C1 segment of cervical spinal cord (tissue), 14 donors: ENCODE results near the gene PHIP.
"Not testable (repeated sequence)": the region's sequence is repeated elsewhere in the genome, so short reads cannot be mapped to it uniquely, and the experiment has no call there.

Experiments
- DNase-seq, 14 donors: peaks; one replicate each; lab custom pipeline; 2025; lab: John Stamatoyannopoulos, UW

PHIP gene

GRCh38 chr6:79078075-79078969 lies at the start of gene PHIP:
TSS of gene PHIP (minus strand) at chr6:79078254. CDS start at chr6:79078068, 186 bp downstream.
- DNase-seq = peak; percentile 79 to 99 (median 96)

DNA sequence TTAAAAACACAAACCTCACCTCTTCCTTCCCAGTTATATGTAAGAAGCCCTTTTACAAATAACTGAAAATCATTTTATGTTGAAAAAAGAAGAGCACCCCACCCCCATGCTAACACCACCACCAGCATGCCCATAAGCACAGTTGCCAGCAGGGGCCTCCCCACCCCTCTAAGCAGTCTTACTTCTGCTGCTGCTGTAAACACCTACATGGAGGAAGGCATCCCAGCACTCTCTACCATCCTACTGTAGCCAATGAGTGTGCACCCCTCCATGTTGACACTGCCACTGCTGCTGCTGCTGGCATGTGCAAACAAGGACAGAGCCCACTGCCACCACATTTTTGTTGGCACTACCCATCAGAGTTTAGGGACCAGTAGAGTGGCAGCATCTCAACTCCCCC lies 49.6 kb upstream of the PHIP start:
- no peak for DNase-seq

DNA sequence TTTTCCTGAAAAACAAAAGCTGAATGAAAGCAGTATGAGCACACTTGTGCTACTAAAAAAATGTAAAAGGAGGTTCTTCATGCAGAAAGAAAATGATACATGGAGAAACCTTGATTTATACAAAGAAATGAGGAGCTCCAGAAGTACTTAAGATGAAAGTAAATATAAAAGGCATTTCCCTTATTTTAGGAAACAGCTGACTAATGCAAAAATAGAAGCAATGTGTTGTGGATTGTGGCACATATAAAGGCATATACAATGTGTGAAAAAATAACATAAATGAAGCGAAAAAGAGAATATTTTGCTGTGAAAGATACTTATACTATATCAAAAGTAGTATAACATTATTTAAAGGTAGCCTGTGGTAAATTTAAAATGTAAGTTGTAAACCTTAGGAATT lies 41.2 kb upstream of the PHIP start:
- DNase-seq = no peak

- no peak for DNase-seq
These were observed 39.7 kb upstream of the PHIP start for GRCh38 chr6:79117752-79118151.

- DNase-seq = no peak
These were observed 37.6 kb upstream of the PHIP start for GRCh38 chr6:79115553-79116182.

DNA sequence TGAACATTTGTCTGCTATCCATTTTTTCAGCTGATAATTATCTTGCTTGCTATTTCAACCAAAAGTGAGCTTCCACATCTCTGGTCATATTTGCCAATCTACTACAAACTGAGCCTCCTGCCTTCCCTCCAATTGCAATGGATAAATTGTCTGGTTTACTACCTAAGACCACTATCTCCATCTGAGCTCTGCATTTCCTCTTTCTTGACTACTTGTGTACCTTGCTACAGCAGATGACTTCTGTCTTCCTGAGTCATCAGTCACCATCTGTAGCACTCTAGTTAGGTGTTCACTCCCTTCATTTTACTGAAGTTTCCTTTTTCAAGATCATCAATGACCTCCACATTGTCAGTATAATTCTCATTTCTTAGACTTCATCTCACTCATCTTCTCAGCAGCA lies 33.5 kb upstream of the PHIP start:
- no peak for DNase-seq

DNA sequence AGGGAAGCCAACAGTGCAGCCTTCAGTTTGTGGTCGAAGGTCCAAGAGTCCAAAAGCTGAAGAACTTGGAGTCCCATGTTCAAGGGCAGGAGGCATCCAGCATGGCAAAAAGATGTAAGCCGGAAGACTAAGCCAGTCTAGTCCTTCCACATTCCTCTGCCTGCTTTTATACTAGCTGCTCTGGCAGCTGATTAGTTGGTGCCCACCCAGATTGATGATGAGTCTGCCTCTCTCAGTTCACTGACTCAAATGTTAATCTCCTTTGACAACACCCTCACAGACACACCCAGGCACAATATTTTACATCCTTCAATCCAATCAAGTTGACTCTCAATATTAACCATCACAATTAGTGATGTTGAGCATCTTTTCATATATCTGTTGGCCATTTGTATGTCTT lies 23.1 kb upstream of the PHIP start:
- no peak for DNase-seq

- DNase-seq = no peak
These were observed 22.2 kb upstream of the PHIP start for GRCh38 chr6:79100304-79100703.

- no peak for DNase-seq
These were observed 16.9 kb upstream of the PHIP start for GRCh38 chr6:79094938-79095337.

DNA sequence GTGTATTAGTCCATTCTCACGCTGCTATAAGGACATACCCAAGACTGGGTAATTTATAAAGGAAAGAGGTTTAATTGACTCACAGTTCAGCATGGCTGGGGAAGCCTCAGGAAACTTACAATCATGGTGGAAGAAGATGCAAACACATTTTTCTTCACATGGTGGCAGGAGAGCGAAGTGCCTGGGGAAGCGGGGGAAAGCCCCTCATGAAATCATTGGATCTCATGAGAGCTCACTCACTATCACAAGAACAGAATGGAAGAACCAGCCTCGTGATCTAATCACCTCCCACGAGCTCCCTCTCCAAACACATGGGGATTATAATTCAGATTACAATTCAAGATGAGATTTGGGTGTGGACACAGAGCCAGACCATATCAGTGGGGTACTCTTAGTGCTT lies 13.7 kb upstream of the PHIP start:
- not testable (repeated sequence) for DNase-seq

DNA sequence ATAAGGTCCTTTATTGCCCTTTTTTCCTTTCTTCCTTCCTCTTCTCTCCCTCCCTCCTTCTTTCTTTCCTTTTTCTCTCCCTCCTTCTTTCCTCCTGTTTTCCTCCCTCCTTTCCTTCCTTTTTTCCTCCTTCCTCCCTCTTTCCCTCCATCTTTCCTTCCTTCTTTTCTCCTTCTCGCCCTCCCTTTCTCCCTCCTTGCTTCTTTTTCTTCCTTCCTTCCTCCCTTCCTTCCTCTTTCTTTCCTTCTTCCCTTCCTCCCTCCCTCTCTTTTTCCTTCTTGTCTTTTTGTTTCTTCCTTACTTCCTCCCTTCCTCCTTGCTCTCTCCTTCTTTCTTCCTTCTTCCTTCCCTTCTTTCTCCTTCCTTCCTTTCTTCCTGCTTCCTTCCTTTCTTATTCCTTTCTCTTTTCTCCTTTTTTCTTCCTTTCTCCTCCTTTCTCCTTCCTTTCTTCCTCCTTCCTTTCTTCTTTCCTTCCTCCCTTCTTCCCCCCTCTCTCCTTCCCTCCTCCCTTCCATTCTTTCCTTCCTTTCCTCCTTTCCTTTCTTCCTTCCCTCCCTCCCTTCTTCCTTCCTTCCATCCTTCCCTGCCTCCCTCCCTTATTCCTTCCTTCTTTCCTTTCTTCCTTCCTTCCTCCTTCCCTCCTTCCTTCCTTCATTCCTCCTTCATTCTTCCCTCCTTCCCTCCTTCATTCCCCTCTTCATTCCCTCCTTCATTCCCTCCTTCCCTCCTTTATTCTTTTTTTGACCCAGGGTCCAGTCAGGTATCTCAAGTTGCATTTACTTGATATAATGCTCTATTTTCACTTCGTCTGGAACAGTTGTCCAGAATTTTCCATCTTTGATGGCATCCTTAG lies 11.7 kb upstream of the PHIP start:
- DNase-seq = no peak

DNA sequence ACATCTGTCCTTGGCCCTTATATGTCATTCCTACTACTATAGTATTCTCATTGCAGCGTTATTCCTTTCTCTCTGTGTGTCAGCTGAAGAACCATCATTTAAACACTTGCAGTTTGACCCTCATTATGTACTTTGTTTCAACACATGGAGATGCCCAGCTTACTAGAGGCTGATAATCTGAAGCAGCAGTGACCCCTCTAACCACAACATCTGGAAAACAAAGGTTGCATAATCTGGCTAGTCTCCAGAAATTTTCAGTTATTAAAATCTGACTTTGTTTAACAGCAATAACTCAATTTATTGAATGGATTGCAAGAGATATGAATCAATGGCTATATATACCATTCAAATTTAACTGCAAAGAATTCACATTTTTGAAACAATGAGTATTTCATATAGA lies 6.6 kb upstream of the PHIP start:
- DNase-seq = no peak

- DNase-seq = no peak
These were observed 4.2 kb upstream of the PHIP start for GRCh38 chr6:79082304-79082703.

GRCh38 chr6:79081663-79082062 lies 3.6 kb upstream of the PHIP start:
- no peak for DNase-seq

GRCh38 chr6:79079561-79080041 lies 1.5 kb upstream of the PHIP start:
- DNase-seq = peak in 1 of 14 donors; percentile 47

DNA sequence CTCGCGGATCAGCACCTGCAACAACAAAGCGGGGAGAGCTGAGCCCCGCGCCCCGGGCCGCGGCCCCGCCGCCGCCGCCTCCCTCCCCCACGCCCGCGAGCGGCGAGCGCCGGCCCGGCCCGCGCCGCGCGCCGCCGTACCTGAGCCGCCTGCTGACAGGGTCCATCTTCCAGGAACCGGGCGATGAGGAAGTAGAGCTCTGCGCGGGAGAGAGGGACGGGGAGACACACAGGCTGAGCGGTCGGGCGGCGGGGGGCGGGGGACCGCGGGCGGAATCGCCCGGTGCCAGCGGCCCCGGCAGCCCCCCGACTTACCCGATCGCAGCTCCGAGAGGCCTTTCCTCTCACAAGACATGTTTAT lies 359 bp downstream of the PHIP start:
- no peak for DNase-seq

DNA sequence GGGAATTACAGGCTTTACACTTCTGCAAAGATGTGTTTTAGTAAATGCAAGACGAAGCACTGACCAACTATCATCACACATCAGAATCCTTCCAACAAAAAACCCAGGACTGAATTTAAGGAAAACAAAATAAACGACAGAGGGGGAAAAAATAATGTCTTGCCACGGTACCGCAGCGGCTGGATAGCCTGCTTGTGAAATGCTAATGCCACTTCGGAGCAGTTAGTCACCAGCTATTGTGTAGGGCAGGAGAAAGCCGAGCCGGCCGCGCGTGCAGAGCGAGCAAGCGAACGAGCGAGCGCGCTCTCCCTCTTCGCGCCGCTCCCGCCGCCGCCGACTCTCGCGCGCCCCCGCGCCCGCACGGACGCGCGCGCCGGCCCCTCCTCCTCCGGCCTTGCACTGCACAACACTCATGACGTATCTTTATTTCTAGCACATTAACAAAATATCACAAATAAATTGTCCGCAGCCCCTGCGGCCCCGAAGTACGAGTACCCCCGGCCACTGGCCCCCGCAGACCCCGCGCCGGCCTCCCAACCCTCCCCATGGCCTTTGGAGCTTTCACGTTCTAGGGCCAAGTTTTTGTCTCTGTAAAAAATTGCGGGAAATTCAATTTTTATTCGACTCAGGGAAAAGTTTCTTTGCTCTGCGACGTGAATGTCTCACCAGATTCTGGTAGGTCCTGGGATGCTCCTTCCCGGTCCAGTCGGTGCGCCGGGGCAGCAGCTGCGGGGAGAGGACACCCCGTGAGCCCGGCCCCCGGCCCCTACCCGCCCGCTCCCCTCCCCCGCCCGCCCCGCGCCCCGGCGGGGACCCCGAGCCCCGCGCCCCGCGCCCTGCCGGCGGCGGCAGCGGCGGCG lies 1.0 kb downstream of the PHIP start:
- DNase-seq = peak in 13 of 14 donors; percentile 34 to 91 (median 83)

- no peak for DNase-seq
These were observed 1.9 kb downstream of the PHIP start for GRCh38 chr6:79076160-79076559.

DNA sequence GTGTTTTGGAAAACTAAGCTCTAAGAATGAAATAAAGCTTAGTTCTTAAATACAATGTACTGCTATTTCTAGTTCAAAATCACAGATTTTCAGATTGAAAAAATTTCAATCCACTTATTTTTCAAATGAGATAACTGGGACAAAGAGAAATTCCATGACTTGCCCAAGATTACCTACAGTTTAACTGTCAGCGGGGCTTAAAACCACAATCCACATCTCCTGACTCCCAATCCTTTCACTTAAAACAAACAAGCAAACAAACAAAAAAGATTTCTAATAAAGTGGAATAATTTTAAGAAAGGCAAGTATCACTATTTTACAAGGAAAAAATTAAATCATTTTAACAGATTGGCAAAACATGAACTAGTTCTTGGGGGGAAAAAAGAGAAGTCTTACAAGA lies 4.2 kb downstream of the PHIP start:
- DNase-seq = no peak

DNA sequence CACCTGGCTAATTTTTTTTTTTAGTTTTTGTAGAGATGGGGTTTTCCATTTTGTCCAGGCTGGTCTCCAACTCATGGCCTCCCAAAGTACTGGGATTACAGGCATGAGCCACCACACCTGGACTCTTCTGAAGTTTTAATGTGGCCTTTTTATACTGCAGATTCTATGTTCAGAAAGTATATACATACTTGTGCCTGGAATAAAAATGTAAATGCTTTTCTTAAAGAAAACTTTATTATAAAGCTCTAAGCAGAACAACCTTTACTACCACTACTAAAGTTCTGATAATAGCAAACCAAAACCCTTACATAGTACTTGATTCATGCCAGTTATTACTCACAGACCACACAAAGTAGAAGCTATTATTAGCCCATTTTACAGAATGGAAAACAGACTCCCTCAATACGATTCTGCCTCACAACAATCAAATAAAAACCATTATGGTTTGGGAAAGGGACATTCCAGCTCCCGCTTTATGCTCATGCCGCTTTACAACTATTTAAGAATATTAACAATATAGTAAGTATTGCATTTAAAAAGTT lies 5.3 kb downstream of the PHIP start:
- no peak for DNase-seq

DNA sequence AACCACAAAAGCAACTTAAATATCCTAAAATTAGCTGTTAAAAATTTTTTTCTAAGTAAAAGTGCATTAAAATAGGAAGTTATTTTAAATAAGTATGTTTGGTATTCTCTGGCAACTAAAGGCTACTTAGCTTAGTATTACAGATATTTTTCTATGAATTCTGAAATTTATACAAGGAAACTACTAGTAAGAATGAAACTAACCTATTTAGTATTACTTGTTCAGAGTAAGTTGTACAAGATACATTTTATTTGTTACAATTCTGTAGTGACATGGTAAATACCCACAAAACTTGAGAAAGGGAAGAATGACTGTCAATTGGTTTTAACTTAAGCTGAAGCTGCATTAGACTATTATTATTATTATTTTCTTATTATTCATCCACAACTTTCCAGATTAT lies 6.5 kb downstream of the PHIP start:
- no peak for DNase-seq
